Effector memory CD4-positive, alpha-beta T cell (primary cell): Measurements from ENCODE around the gene PBXIP1.

Experiments used
- DNase-seq, 3 donors: peaks; one replicate each; pipeline ENCODE4 v3.0.0-alpha.2; 2020
- H3K27ac ChIP-seq: 2 replicates; pipeline ENCODE4 v1.7.0; 2013; ENCODE audit warnings: mild to moderate bottlenecking, low read length, moderate library complexity; ENCODE audit not compliant: insufficient read depth, poor library complexity, severe bottlenecking
- H3K27me3 ChIP-seq: replicated peaks from 2 replicates; pipeline ENCODE4 v1.7.0; 2013; ENCODE audit warnings: mild to moderate bottlenecking, low read length; ENCODE audit not compliant: insufficient read depth, control insufficient read depth, poor library complexity, severe bottlenecking
- H3K36me3 ChIP-seq: 2 replicates; pipeline ENCODE4 v1.7.0; 2013; ENCODE audit warnings: mild to moderate bottlenecking, low read length, moderate library complexity; ENCODE audit not compliant: control insufficient read depth, insufficient read depth
- H3K4me1 ChIP-seq: 2 replicates; pipeline ENCODE4 v1.7.0; 2013; ENCODE audit warnings: low read length, mild to moderate bottlenecking; ENCODE audit not compliant: control insufficient read depth, insufficient read depth, poor library complexity, severe bottlenecking
- H3K4me3 ChIP-seq: 2 replicates; pipeline ENCODE4 v1.7.0; 2013; ENCODE audit warnings: low read length, low read depth, mild to moderate bottlenecking; ENCODE audit not compliant: insufficient read depth, poor library complexity, severe bottlenecking
- H3K9me3 ChIP-seq: 2 replicates; pipeline ENCODE4 v1.7.0; 2013; ENCODE audit warnings: mild to moderate bottlenecking, low read length, moderate library complexity; ENCODE audit not compliant: control insufficient read depth

Gene PBXIP1

DNA sequence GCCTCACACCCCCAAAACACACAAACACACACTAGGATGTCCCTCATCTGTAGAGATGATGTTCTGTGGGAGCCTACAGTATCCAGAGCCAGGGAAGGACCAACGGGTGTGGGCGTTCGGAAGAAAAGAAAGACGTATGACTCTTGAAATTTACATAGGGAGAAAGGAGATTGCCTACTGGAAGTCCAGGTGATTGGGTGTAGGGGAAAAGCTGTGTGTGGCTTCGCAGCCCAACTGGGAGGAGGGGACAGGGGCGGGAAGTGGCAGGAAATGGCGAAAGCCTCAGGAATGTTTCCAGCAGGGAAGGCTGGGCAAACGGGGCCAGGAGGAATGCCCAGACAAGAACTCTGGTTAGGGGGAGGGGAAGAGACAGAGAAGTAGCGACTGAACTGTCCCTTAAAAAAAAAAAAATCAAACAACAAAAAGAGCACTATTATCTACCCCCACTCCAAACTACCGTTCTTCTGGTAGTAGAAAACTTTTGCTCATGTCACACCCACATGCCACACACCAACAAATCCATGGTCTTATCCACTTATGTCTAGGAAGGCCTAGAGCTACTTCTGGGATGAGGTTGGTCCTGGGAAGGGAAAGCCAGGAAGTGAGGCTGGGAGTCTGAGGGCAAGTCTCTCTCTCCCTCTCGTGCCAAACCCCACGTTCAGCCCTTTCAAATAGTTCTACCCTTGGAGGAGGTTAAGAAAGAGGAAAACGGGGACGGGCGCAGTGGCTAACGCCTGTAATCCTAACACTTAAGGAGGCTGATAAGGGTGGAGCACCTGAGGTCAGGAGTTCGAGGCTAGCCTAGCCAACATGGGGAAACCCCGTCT is 16.8 kb upstream of the PBXIP1 start:
- Histone ChIP-seq H3K9me3 (no peaks in the 10 kb centered on the region), H3K4me3 (no peak overlapping the region), H3K27me3 (no peaks in the 10 kb centered on the region), H3K4me1 (peaks cover 9% of the 10 kb centered on the region), H3K36me3 (peaks cover 17% of the 10 kb centered on the region), H3K27ac (peak overlapping the region; percentile 95)
- no peak for DNase-seq

- H3K36me3 ChIP-seq: peaks cover 22% of the 10 kb centered on the region
- no peak overlapping the region for H3K27ac ChIP-seq
- H3K4me1 ChIP-seq: peaks cover 9% of the 10 kb centered on the region
- H3K27me3 ChIP-seq: no peaks in the 10 kb centered on the region
- H3K9me3 ChIP-seq: no peaks in the 10 kb centered on the region
- H3K4me3 ChIP-seq: no peak overlapping the region
- no peak for DNase-seq
Observed at GRCh38 chr1:154972213-154972516, 16.3 kb upstream of the PBXIP1 start.

- Histone ChIP-seq H3K9me3 (no peaks in the 10 kb centered on the region), H3K27ac (no peak overlapping the region), H3K4me3 (no peak overlapping the region), H3K36me3 (peaks cover 28% of the 10 kb centered on the region), H3K27me3 (no peaks in the 10 kb centered on the region), H3K4me1 (peaks cover 9% of the 10 kb centered on the region)
- DNase-seq: no peak
Observed at GRCh38 chr1:154971341-154971998, 15.6 kb upstream of the PBXIP1 start.

DNA sequence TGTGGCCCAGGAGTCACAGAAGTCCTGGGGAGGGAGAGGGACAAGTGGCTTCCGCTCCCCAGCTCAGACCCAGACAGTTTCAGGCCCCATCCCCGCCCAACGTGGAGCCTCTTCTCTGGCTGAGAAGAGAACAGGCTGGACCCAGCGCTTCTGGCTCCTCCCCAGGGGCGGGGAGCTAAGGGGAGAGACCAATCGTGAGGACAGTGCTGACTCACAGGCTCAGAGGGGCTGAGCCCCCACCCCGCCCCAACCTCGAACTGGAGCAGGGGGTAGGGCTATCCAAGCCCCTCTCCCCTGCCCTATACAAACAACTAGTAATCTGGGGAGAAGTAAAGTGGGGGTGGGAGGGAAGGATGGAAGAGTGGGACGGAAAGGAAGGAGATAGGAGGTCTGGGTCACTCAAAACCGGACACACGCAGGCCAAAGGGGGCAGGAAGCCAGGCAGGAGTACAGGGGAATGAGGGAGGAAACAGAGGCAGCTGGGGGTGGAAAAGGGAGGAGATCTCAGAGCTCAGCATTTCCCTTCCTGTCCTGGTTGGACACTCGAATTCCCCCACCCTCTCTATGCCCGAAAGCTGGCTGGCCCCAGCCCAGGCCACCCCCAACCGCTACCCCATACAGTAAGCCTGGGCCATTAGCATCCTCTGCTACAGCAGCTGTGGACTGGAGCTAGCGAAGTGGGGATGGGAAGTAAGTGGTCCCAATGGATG is 14.9 kb upstream of the PBXIP1 start, which contains the start of gene SHC1:
Gene SHC1, minus strand, starts transcription at position 117 of the 710 bp plus-strand sequence. CDS start 221 bp downstream, outside the sequence.
- no peak for DNase-seq
- Histone ChIP-seq H3K27ac (peak within 1 kb of the TSS; percentile 23), H3K36me3 (peaks cover 35% of the 10 kb centered on the region), H3K9me3 (no peaks in the 10 kb centered on the region), H3K4me3 (no peak within 1 kb of the TSS), H3K4me1 (peaks cover 9% of the 10 kb centered on the region), H3K27me3 (no peaks in the 10 kb centered on the region)

GRCh38 chr1:154969860-154970452 is 14.1 kb upstream of the PBXIP1 start:
- H3K4me1 ChIP-seq: peaks cover 9% of the 10 kb centered on the region
- H3K27ac ChIP-seq: peak overlapping the region; percentile 23
- no peaks in the 10 kb centered on the region for H3K27me3 ChIP-seq
- H3K9me3 ChIP-seq: no peaks in the 10 kb centered on the region
- peaks cover 43% of the 10 kb centered on the region for H3K36me3 ChIP-seq
- DNase-seq: no peak
- H3K4me3 ChIP-seq: no peak overlapping the region

DNA sequence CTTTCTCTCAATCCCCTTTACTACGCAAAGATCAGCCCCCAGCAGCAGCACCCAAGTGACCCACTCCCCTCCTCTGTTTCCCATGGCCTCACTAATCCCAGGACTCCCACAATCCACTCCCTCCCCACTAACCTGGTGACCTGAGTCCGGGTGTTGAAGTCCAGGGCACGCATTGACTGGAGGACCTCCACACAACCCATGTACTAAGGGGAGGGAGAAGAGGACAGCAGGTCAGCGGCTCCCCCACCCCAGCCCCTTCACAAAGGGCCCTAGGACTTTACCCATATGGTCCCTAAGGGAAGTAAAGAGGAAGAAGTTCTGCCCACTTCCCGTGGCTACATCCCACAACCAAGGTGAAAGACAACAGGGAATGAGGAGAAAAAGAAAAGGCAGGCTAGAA is 13.3 kb upstream of the PBXIP1 start:
- H3K9me3 ChIP-seq: no peaks in the 10 kb centered on the region
- no peak for DNase-seq
- H3K4me1 ChIP-seq: peaks cover 9% of the 10 kb centered on the region
- H3K27me3 ChIP-seq: no peaks in the 10 kb centered on the region
- no peak overlapping the region for H3K4me3 ChIP-seq
- H3K27ac ChIP-seq: peak overlapping the region; percentile 20
- H3K36me3 ChIP-seq: peaks cover 47% of the 10 kb centered on the region

GRCh38 chr1:154968731-154969130 is 12.8 kb upstream of the PBXIP1 start:
- H3K9me3 ChIP-seq: no peaks in the 10 kb centered on the region
- peak overlapping the region; percentile 20 for H3K27ac ChIP-seq
- peaks cover 9% of the 10 kb centered on the region for H3K4me1 ChIP-seq
- H3K27me3 ChIP-seq: no peaks in the 10 kb centered on the region
- no peak for DNase-seq
- no peak overlapping the region for H3K4me3 ChIP-seq
- H3K36me3 ChIP-seq: peaks cover 52% of the 10 kb centered on the region

DNA sequence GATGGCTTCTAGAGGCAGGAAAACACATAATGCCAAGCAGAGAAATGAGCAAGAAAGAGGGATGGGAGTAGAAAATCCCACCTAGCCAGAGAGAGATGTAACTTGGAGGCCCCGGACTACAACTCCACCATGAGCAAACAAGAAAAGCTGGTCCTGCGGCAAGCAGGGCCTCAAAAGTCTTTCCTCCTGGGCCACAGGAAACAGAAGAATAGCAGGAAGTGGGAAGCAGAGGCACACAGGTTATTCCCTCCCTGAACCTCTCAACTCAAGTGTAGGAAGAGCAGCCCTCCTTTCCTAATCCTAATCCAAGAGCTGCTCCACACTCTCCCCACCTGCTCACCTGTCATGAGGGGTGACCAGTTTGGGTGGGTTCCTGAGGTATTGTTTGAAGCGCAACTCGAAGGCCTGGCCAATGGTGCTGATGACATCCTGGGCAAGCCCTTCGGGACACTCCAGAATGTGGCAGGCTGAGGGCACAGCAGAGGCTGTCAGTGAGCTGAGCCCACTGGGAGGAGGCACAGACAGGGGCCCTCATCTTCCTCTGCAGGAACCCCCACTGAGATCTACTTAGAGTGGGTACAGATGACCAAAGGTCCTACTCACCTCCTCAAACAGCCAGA is 11.5 kb upstream of the PBXIP1 start:
- Histone ChIP-seq H3K4me3 (no peak overlapping the region), H3K9me3 (no peaks in the 10 kb centered on the region), H3K4me1 (peaks cover 7% of the 10 kb centered on the region), H3K27me3 (no peaks in the 10 kb centered on the region), H3K27ac (no peak overlapping the region), H3K36me3 (peaks cover 61% of the 10 kb centered on the region)
- no peak for DNase-seq

DNA sequence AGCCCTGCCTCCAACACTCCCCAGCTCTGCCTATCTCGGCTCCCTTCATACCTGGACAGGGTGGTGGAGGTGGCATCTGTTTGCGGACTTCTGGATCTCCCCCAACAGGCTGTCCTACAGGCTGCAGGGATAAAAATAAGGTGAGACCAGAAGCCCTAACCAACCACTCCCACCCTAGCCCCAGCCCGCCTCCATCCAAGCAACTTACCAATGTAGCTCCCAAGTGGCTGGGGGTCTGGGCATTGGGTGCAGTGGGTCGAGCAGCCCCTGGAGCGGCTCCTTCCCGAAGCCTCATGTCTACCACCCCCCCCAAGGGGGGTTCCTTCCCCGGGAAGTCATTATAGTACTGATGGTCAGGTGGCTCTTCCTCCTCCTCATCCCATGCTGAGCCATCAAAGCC is 10.2 kb upstream of the PBXIP1 start:
- Histone ChIP-seq H3K4me1 (peaks cover 8% of the 10 kb centered on the region), H3K27me3 (no peaks in the 10 kb centered on the region), H3K27ac (no peak overlapping the region), H3K36me3 (peaks cover 61% of the 10 kb centered on the region), H3K4me3 (no peak overlapping the region), H3K9me3 (no peaks in the 10 kb centered on the region)
- DNase-seq: no peak
